SK-N-SH treated with all-trans-retinoic acid at 6 μM for 48 hours (cell line): ENCODE data around the gene ZFP28.

ENCODE experiments used
- ARNTL ChIP-seq: fragments of 450-650 bp; formaldehyde crosslinking; IDR thresholded peaks from 2 replicates; pipeline ENCODE4 v1.5.0; 2020; ENCODE audit warnings: low read depth, mild to moderate bottlenecking, moderate library complexity, borderline replicate concordance
- BACH2 ChIP-seq: fragments of 250-450 bp; sonication (Bioruptor Pico); IDR thresholded peaks from 2 replicates; pipeline ENCODE4 v1.9.0; 2021; ENCODE audit warnings: mild to moderate bottlenecking, borderline replicate concordance
- CREB5 ChIP-seq: fragments of 250-450 bp; sonication (Bioruptor Pico); IDR thresholded peaks from 2 replicates; pipeline ENCODE4 v1.5.1; 2020; ENCODE audit warnings: low read depth, mild to moderate bottlenecking, moderate library complexity
- CSDC2 ChIP-seq: fragments of 250-450 bp; sonication (Bioruptor Pico); IDR thresholded peaks from 2 replicates; pipeline ENCODE4 v1.5.0; 2020; ENCODE audit warnings: mild to moderate bottlenecking, moderate library complexity
- CSRNP3 ChIP-seq: fragments of 250-450 bp; sonication (Bioruptor Pico); IDR thresholded peaks from 2 replicates; pipeline ENCODE4 v1.5.1; 2021; ENCODE audit warnings: mild to moderate bottlenecking, moderate library complexity
- ISL1 ChIP-seq: fragments of 250-450 bp; sonication (Bioruptor Pico); IDR thresholded peaks from 2 replicates; pipeline ENCODE4 v2.1.2; 2022; ENCODE audit warnings: mild to moderate bottlenecking, moderate library complexity
- PATZ1 ChIP-seq: fragments of 250-450 bp; sonication (Bioruptor Pico); IDR thresholded peaks from 2 replicates; pipeline ENCODE4 v1.8.0; 2020; ENCODE audit warnings: mild to moderate bottlenecking, moderate library complexity, borderline replicate concordance
- POU6F1 ChIP-seq: fragments of 250-450 bp; sonication (Bioruptor Pico); IDR thresholded peaks from 2 replicates; pipeline ENCODE4 v1.8.0; 2021; ENCODE audit warnings: low read depth, mild to moderate bottlenecking, moderate library complexity, borderline replicate concordance
- PPARA ChIP-seq: fragments of 250-450 bp; sonication (Bioruptor Pico); IDR thresholded peaks from 2 replicates; pipeline ENCODE4 v1.5.0; 2020; ENCODE audit warnings: mild to moderate bottlenecking, borderline replicate concordance
- TSHZ2 ChIP-seq: fragments of 250-450 bp; sonication (Bioruptor Pico); IDR thresholded peaks from 2 replicates; pipeline ENCODE4 v1.5.0; 2020; ENCODE audit warnings: mild to moderate bottlenecking, moderate library complexity
- ZFP3 ChIP-seq: fragments of 250-450 bp; sonication (Bioruptor Pico); IDR thresholded peaks from 2 replicates; pipeline ENCODE4 v1.5.0; 2020; ENCODE audit warnings: mild to moderate bottlenecking, moderate library complexity
- ZNF8 ChIP-seq: fragments of 450-650 bp; formaldehyde crosslinking; IDR thresholded peaks from 2 replicates; pipeline ENCODE4 v1.5.0; 2020; ENCODE audit warnings: mild to moderate bottlenecking, moderate library complexity

GRCh38 chr19:56562766-56563165 lies 24.0 kb downstream of the ZFP28 start:
- no peak for TF ChIP-seq ZNF8
- no peak for TF ChIP-seq CSRNP3
- no peak for TF ChIP-seq POU6F1 (CRISPR knock-in tag)
- no peak for TF ChIP-seq TSHZ2
- no peak for TF ChIP-seq PATZ1 (CRISPR knock-in tag)
- TF ChIP-seq CREB5 = no peak
- TF ChIP-seq ARNTL (CRISPR knock-in tag) = no peak
- TF ChIP-seq ISL1 (CRISPR knock-in tag) = no peak
- no peak for TF ChIP-seq PPARA
- no peak for TF ChIP-seq CSDC2
- no peak for TF ChIP-seq BACH2 (CRISPR knock-in tag)
- TF ChIP-seq ZFP3 (CRISPR knock-in tag) = no peak
